ENCODE data around the gene PRM3. TPM values are rescaled to one million over a fixed set of nuclear protein-coding genes. Genes with fewer than 3 reads are reported as not detected.

The PRM3 gene
- polyA plus RNA-seq, 1 donor from 2014 or later = not detected

- Histone ChIP-seq H3K79me2 (replicated peaks; ENCODE audit: insufficient read depth, low read length) (no peaks in the 10 kb centered on the region), H3K9me3 (ENCODE audit: low read length) (no peaks in the 10 kb centered on the region), H3K27ac (ENCODE audit: low read length) (no peak overlapping the region), H3K9me2 (ENCODE audit: insufficient read depth, low read length) (no peaks in the 10 kb centered on the region), H2AFZ (ENCODE audit: low read depth, low read length) (no peak overlapping the region), H3F3A (ENCODE audit: insufficient read depth, low read length, poor library complexity, severe bottlenecking) (no peaks in the 10 kb centered on the region), H3K27me3 (ENCODE audit: insufficient read depth, low read depth, low read length) (no peaks in the 10 kb centered on the region), H3K4me3 (ENCODE audit: low read length) (no peak overlapping the region), H3K36me3 (ENCODE audit: insufficient read depth, low read length) (no peaks in the 10 kb centered on the region), H3K9ac (ENCODE audit: low read length) (no peak overlapping the region), H4K20me1 (ENCODE audit: insufficient read depth) (no peaks in the 10 kb centered on the region), H3K4me2 (ENCODE audit: low read length) (no peak overlapping the region)
- TF ChIP-seq REST (IDR thresholded peaks at IDR 0.05; ENCODE audit: borderline replicate concordance) (no peak), MXI1 (conservative IDR thresholded peaks at IDR 0.05; ENCODE audit: poor library complexity, severe bottlenecking) (no peak), CTCF (IDR thresholded peaks at IDR 0.05; ENCODE audit: poor library complexity, severe bottlenecking) (no peak), RAD21 (conservative IDR thresholded peaks at IDR 0.05) (no peak), EP300 (conservative IDR thresholded peaks at IDR 0.05; ENCODE audit: poor library complexity, severe bottlenecking) (no peak), EZH2 (IDR thresholded peaks at IDR 0.05; ENCODE audit: borderline replicate concordance, insufficient read depth, low read length, poor library complexity, severe bottlenecking) (no peak), SMC3 (conservative IDR thresholded peaks at IDR 0.05; ENCODE audit: poor library complexity) (no peak)
Observed at GRCh38 chr16:11298143-11298900, 24.9 kb upstream of the PRM3 start.

- Histone ChIP-seq H2AFZ (ENCODE audit: low read depth, low read length) (no peak overlapping the region), H3K79me2 (replicated peaks; ENCODE audit: insufficient read depth, low read length) (no peaks in the 10 kb centered on the region), H3K4me3 (ENCODE audit: low read length) (no peak overlapping the region), H3K4me2 (ENCODE audit: low read length) (no peak overlapping the region), H3K9me2 (ENCODE audit: insufficient read depth, low read length) (no peaks in the 10 kb centered on the region), H4K20me1 (ENCODE audit: insufficient read depth) (no peaks in the 10 kb centered on the region), H3K9me3 (ENCODE audit: low read length) (no peaks in the 10 kb centered on the region), H3K27ac (ENCODE audit: low read length) (no peak overlapping the region), H3K27me3 (ENCODE audit: insufficient read depth, low read depth, low read length) (no peaks in the 10 kb centered on the region), H3K9ac (ENCODE audit: low read length) (no peak overlapping the region), H3F3A (ENCODE audit: insufficient read depth, low read length, poor library complexity, severe bottlenecking) (no peaks in the 10 kb centered on the region), H3K36me3 (ENCODE audit: insufficient read depth, low read length) (no peaks in the 10 kb centered on the region)
- TF ChIP-seq RAD21 (conservative IDR thresholded peaks at IDR 0.05) = no peak
- no peak for TF ChIP-seq SMC3 (conservative IDR thresholded peaks at IDR 0.05; ENCODE audit: poor library complexity)
- TF ChIP-seq REST (IDR thresholded peaks at IDR 0.05; ENCODE audit: borderline replicate concordance) = no peak
- TF ChIP-seq EP300 (conservative IDR thresholded peaks at IDR 0.05; ENCODE audit: poor library complexity, severe bottlenecking) = no peak
- no peak for TF ChIP-seq TAF1 (IDR thresholded peaks at IDR 0.05; ENCODE audit: low read depth)
- no peak for TF ChIP-seq POLR2AphosphoS5 (IDR thresholded peaks at IDR 0.05)
- no peak for TF ChIP-seq CTCF (IDR thresholded peaks at IDR 0.05; ENCODE audit: poor library complexity, severe bottlenecking)
- TF ChIP-seq MXI1 (conservative IDR thresholded peaks at IDR 0.05; ENCODE audit: poor library complexity, severe bottlenecking) = no peak
- no peak for TF ChIP-seq EZH2 (IDR thresholded peaks at IDR 0.05; ENCODE audit: borderline replicate concordance, insufficient read depth, low read length, poor library complexity, severe bottlenecking)
Observed at GRCh38 chr16:11297492-11298142, 24.2 kb upstream of the PRM3 start.
